GM23248 (cell line): ENCODE measurements around the gene ILDR1. TPM values are rescaled to one million over a fixed set of nuclear protein-coding genes. Genes with fewer than 3 reads are reported as not detected.

ENCODE experiments used
- DNase-seq: peaks from one replicate; pipeline ENCODE4 v3.0.0-alpha.2; 2015
- H2AFZ ChIP-seq: fragments of 200-600 bp; sonication (generic); 2 replicates; pipeline ENCODE4 v1.6.1; 2016; ENCODE audit warnings: antibody characterized with exemption
- H3F3A ChIP-seq: fragments of 200-600 bp; sonication (generic); 2 replicates; pipeline ENCODE4 v1.6.1; 2016; ENCODE audit warnings: mild to moderate bottlenecking, antibody characterized with exemption, mixed run types; ENCODE audit not compliant: insufficient read depth
- H3K27ac ChIP-seq: fragments of 200-600 bp; sonication (generic); 2 replicates; pipeline ENCODE4 v1.5.1; 2016; ENCODE audit warnings: mild to moderate bottlenecking
- H3K27me3 ChIP-seq: fragments of 200-600 bp; sonication (generic); replicated peaks from 2 replicates; pipeline ENCODE4 v1.6.1; 2016; ENCODE audit warnings: mild to moderate bottlenecking; ENCODE audit not compliant: insufficient read depth
- H3K36me3 ChIP-seq: fragments of 200-600 bp; sonication (generic); 2 replicates; pipeline ENCODE4 v1.6.1; 2016; ENCODE audit warnings: low read depth, mild to moderate bottlenecking
- H3K4me1 ChIP-seq: fragments of 200-600 bp; sonication (generic); 2 replicates; pipeline ENCODE4 v1.6.1; 2016; ENCODE audit warnings: mild to moderate bottlenecking; ENCODE audit not compliant: insufficient read depth
- H3K4me2 ChIP-seq: fragments of 200-600 bp; sonication (generic); one replicate; pipeline ENCODE4 v1.6.1; 2016; ENCODE audit warnings: mild to moderate bottlenecking; ENCODE audit not compliant: unreplicated experiment
- H3K4me3 ChIP-seq: fragments of 200-600 bp; sonication (generic); 2 replicates; pipeline ENCODE4 v1.5.1; 2016; ENCODE audit warnings: mild to moderate bottlenecking
- H3K79me2 ChIP-seq: fragments of 200-600 bp; sonication (generic); 2 replicates; pipeline ENCODE4 v1.6.1; 2016; ENCODE audit warnings: mild to moderate bottlenecking; ENCODE audit not compliant: insufficient read depth
- H3K9ac ChIP-seq: fragments of 200-600 bp; sonication (generic); 2 replicates; pipeline ENCODE4 v1.6.1; 2016; ENCODE audit warnings: mild to moderate bottlenecking
- H3K9me2 ChIP-seq: fragments of 200-600 bp; sonication (generic); 2 replicates; pipeline ENCODE4 v1.6.1; 2016; ENCODE audit warnings: mixed run types, mild to moderate bottlenecking, moderate library complexity; ENCODE audit not compliant: insufficient read depth
- H3K9me3 ChIP-seq: fragments of 200-600 bp; sonication (generic); one replicate; pipeline ENCODE4 v1.6.1; 2017; ENCODE audit warnings: low read depth
- H4K20me1 ChIP-seq: fragments of 200-600 bp; sonication (generic); 2 replicates; pipeline ENCODE4 v1.6.0; 2016; ENCODE audit not compliant: insufficient read depth
- EZH2 ChIP-seq: fragments of 200-600 bp; sonication (generic); IDR thresholded peaks from 2 replicates; pipeline ENCODE4 v1.6.1; 2018; ENCODE audit warnings: antibody characterized with exemption, mild to moderate bottlenecking; ENCODE audit not compliant: insufficient read depth, poor library complexity, severe bottlenecking
- EZH2phosphoT487 ChIP-seq: fragments of 200-600 bp; sonication (generic); IDR thresholded peaks from 2 replicates; pipeline ENCODE4 v1.6.1; 2018; ENCODE audit warnings: antibody characterized with exemption, moderate library complexity, mild to moderate bottlenecking, low read depth; ENCODE audit not compliant: insufficient read depth
- WGBS, 2 experiments: methylation state at CpG; one replicate each; pipeline ENCODE4 v1.1.6; 2015 to 2017; ENCODE audit warnings: low lambda C conversion rate in 2 of 2, low coverage in 1 of 2; ENCODE audit errors: missing lambda C conversion rate in 2 of 2; 5-methylcytosine and 5-hydroxymethylcytosine counted together
- in situ Hi-C: fragments of 300-500 bp; cut with MboI; formaldehyde crosslinking; loops from 2 replicates; pipeline ENCODE4 v1.15.0; 2020
- polyA plus RNA-seq: library from polyadenylated mRNA; unstranded; fragments of >200 nt; fragmentation: Nextera tagmentation; extraction: Ambion mirVana; gene quantifications from 2 replicates; pipeline ENCODE4 v1.2.1, GENCODE V29; 2016
- total RNA-seq: library from RNA; depleted of rRNA; stranded (reverse); fragments of >200 nt; shearing (Covaris generic); gene quantifications from 2 replicates; pipeline ENCODE4 v1.2.3, GENCODE V29; 2014

The ILDR1 gene
- total and polyA plus RNA-seq, 2 experiments from 2014 or later, result not detected

- no peak for TF ChIP-seq EZH2
- no peak for TF ChIP-seq EZH2phosphoT487
- H3K4me1 ChIP-seq, result no peaks in the 10 kb centered on the region
- no peak overlapping the region for H3K4me2 ChIP-seq
- H4K20me1 ChIP-seq, result no peaks in the 10 kb centered on the region
- H3K36me3 ChIP-seq, result no peaks in the 10 kb centered on the region
- H3K27me3 ChIP-seq, result no peaks in the 10 kb centered on the region
- no peaks in the 10 kb centered on the region for H3K9me2 ChIP-seq
- H3F3A ChIP-seq, result no peaks in the 10 kb centered on the region
- no peak overlapping the region for H3K9ac ChIP-seq
- H3K9me3 ChIP-seq, result no peaks in the 10 kb centered on the region
- no peak overlapping the region for H3K4me3 ChIP-seq
- DNase-seq, result no peak
- H3K27ac ChIP-seq, result no peak overlapping the region
- in situ Hi-C loops, result no loop called here
- H2AFZ ChIP-seq, result no peak overlapping the region
- H3K79me2 ChIP-seq, result no peaks in the 10 kb centered on the region
Measured at GRCh38 chr3:121979734-121980449, 42.2 kb downstream of the ILDR1 start.

- 29 to 34% methylated on average over 2 of the region's 2 CpGs for WGBS, 2 experiments
- Histone ChIP-seq H3K27me3 (no peaks in the 10 kb centered on the region), H4K20me1 (no peaks in the 10 kb centered on the region)
Measured at GRCh38 chr3:121979246-121979645, 42.8 kb downstream of the ILDR1 start.

GRCh38 chr3:121976727-121977126, 45.3 kb downstream of the ILDR1 start:
- Histone ChIP-seq H4K20me1 (no peaks in the 10 kb centered on the region), H3K36me3 (no peaks in the 10 kb centered on the region), H3F3A (no peaks in the 10 kb centered on the region), H2AFZ (no peak overlapping the region), H3K27me3 (no peaks in the 10 kb centered on the region), H3K9me2 (no peaks in the 10 kb centered on the region), H3K9ac (no peak overlapping the region), H3K4me1 (no peaks in the 10 kb centered on the region), H3K79me2 (no peaks in the 10 kb centered on the region), H3K27ac (no peak overlapping the region), H3K4me2 (no peak overlapping the region), H3K4me3 (no peak overlapping the region), H3K9me3 (no peaks in the 10 kb centered on the region)
- TF ChIP-seq EZH2 (no peak), EZH2phosphoT487 (no peak)
- 5 to 6% methylated on average over 1 of the region's 1 CpG for WGBS, 2 experiments
- DNase-seq, result no peak
- in situ Hi-C loops, result no loop called here

More at GRCh38 chr3:121979246-121979645, 42.8 kb downstream of the ILDR1 start:
- H3K9me3 ChIP-seq, result no peaks in the 10 kb centered on the region
- H2AFZ ChIP-seq, result no peak overlapping the region
- TF ChIP-seq EZH2phosphoT487 (no peak), EZH2 (no peak)
- H3K79me2 ChIP-seq, result no peaks in the 10 kb centered on the region
- no peak overlapping the region for H3K27ac ChIP-seq
- no peak overlapping the region for H3K4me2 ChIP-seq
- no peak overlapping the region for H3K9ac ChIP-seq
- no peaks in the 10 kb centered on the region for H3K9me2 ChIP-seq
- no peaks in the 10 kb centered on the region for H3K4me1 ChIP-seq
- in situ Hi-C loops, result no loop called here
- H3F3A ChIP-seq, result no peaks in the 10 kb centered on the region
- no peak overlapping the region for H3K4me3 ChIP-seq
- no peaks in the 10 kb centered on the region for H3K36me3 ChIP-seq
- DNase-seq, result no peak

- Histone ChIP-seq H3K79me2 (no peaks in the 10 kb centered on the region), H3K27me3 (no peaks in the 10 kb centered on the region), H3K36me3 (no peaks in the 10 kb centered on the region), H3F3A (no peaks in the 10 kb centered on the region), H3K4me2 (no peak overlapping the region), H2AFZ (no peak overlapping the region), H3K9ac (no peak overlapping the region), H4K20me1 (no peaks in the 10 kb centered on the region), H3K27ac (no peak overlapping the region), H3K4me3 (no peak overlapping the region), H3K9me3 (no peaks in the 10 kb centered on the region), H3K4me1 (no peaks in the 10 kb centered on the region), H3K9me2 (no peaks in the 10 kb centered on the region)
- no peak for DNase-seq
- in situ Hi-C loops, result no loop called here
- TF ChIP-seq EZH2, result no peak
- TF ChIP-seq EZH2phosphoT487, result no peak
- 28 to 42% methylated on average over 1 of the region's 1 CpG for WGBS, 2 experiments
Measured at GRCh38 chr3:121975702-121976302, 46.2 kb downstream of the ILDR1 start.
